HCT116 (cell line): ENCODE results near the gene ZNF804A.

Experiments
- CTCF ChIP-seq, 3 experiments: fragments of 200-600 bp in 1 of 3; sonication (generic) in 1 of 3; IDR thresholded peaks in 2 of 3; conservative IDR thresholded peaks in 1 of 3; 2 replicates each; pipeline ENCODE4 v1.5.1; 2012 to 2017; ENCODE audit warnings: low read depth in 2 of 3, low read length in 2 of 3, antibody characterized with exemption in 1 of 3, borderline replicate concordance in 1 of 3, control low read depth in 1 of 3, mild to moderate bottlenecking in 1 of 3, mixed read lengths in 1 of 3, mixed run types in 1 of 3, moderate library complexity in 1 of 3; ENCODE audit not compliant: insufficient read depth in 1 of 3
- POLR2A ChIP-seq: IDR thresholded peaks from 2 replicates; pipeline ENCODE4 v1.7.0; 2011; ENCODE audit warnings: borderline replicate concordance; ENCODE audit not compliant: insufficient read depth, insufficient read length; ENCODE audit errors: extremely low read depth
- SP1 ChIP-seq: IDR thresholded peaks from 2 replicates; pipeline ENCODE4 v1.6.1; 2012; ENCODE audit warnings: low read depth

GRCh38 chr2:184735611-184736010 lies 137.3 kb downstream of the ZNF804A start:
- TF ChIP-seq POLR2A (no peak), CTCF (IDR thresholded peaks at IDR 0.05 in 2 of 3, conservative IDR thresholded peaks at IDR 0.05 in 1 of 3; ENCODE audit: borderline replicate concordance in 1 of 3, insufficient read depth in 1 of 3, low read depth in 2 of 3, low read length in 2 of 3) (no peak), SP1 (no peak)
